ENCODE results near the gene TMEM255A.
A peak's percentile ranks its signal among the peaks of the same experiment; 100 is the strongest.
"Not testable (repeated sequence)": the region's sequence is repeated elsewhere in the genome, so short reads cannot be mapped to it uniquely, and the experiment has no call there.

Gene TMEM255A

DNA sequence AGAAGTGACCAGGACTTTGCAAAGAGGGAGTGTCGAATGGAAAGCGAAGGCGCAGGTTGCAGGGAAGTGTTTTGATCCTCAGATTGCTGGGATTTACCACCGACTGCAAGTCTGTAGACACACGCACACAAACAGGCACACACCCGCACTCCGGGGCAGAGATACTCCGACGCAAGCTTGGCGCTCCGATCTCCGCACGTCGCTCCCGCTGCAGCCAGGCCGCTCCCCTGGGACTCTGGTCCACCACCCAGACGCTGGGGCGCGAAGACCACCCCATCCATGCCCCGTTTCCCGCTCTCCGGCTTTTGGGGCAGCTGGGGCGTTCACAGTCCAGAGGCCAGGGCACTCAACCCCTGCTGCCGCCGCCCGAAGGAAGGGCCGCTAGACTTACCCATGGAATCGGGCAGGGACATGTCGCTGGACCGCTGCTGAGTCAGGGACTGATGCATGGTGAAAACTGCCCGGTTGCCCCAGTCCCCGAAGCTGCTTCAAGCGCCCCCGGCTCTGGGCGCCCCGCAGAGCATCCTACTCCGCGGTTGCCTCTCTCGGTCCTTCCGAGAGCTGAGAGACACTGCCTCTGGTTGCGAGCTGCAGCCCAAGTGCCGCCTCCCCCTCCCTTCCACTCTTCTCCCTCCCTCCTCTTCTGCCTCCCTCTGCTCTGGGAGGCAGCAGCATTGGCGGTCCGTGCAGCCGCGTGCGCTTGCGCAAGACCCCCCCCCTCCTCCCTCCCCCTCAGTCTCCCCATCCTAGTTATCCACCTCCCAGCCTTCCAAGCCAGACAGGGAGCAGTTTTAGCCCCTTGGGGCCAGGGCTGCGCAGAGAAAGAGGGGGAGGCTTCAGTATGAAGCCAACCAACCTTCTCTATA, at the start of gene TMEM255A:
TMEM255A (minus strand) TSS at position 601 of the 866 bp plus-strand sequence; CDS start at position 449, 152 bp downstream.
- DNase-seq (ENCODE audit: low spot score): peak; percentile 37

DNA sequence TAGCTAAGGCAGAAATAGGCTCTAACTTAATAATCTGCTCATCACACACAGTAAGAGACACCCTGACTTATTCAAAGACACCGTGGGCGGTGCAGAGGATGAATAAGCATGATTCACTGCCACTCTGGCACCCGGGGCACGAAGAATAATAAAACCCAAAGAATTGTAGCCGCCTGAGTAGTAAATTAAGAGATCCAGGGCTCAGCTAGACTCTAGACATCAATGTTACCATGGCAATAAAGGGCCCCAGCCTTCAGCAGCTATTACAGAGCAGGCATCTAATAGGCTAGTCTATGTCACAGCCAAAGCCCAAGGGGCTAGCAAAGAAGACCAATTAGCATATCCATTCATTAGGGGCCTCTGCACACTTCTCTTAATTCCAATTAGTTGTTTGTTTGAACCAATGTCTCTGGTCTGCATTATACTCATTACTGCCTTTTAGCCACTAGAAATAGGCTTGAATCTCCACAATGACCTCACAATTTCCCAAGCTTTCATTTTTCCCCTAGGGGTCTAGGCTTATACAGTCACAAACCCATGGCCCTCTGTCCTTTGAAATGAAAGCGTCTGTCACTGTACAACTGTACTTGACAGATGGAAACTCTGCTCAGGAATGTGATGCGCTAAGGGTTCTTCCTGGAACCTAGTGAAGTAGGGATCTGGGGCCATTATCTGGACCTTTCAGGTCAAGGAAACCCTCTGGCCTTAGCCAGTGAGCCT, 47.6 kb upstream of the TMEM255A start:
- DNase-seq (ENCODE audit: low spot score): peak; percentile 33

DNA sequence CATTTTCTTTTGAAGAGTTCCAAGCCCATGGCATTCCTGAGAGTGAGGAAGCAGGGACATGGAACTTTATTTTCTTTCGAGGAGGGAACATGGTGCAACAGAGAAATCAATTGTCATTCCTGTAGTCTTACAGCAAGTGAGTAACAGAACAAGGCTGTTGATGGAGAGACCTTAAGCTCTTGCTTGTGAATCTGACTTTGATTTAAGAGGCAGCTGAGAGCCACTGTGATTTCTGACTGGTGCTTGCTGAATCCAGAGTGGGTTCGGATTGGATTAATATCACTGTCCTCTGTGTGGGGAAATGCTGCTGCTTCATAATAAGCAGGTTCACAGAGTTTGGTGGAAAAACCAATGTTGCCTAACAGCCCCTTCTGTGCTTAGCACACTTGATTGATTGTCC, 45.9 kb upstream of the TMEM255A start:
- no peak for DNase-seq (ENCODE audit: low spot score)

DNA sequence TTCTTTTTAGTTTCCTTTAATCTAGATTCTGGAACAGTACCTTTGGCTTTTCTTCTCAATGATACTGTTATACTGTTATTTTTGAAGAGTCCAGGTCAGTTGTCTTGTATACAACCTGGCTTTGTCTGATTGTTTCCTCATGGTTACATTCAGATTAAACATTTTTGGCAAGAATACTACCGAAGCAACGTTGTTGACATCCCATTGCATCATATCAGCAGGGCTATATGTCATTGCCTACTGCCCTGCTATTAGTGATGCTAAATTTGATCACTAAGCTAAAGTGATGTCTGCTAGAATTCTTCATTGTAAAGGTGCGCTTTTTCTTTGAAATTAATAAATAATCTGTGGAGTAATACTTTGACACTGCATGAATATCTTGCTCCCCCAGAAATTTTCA, 44.8 kb upstream of the TMEM255A start:
- no peak for DNase-seq (ENCODE audit: low spot score)

DNA sequence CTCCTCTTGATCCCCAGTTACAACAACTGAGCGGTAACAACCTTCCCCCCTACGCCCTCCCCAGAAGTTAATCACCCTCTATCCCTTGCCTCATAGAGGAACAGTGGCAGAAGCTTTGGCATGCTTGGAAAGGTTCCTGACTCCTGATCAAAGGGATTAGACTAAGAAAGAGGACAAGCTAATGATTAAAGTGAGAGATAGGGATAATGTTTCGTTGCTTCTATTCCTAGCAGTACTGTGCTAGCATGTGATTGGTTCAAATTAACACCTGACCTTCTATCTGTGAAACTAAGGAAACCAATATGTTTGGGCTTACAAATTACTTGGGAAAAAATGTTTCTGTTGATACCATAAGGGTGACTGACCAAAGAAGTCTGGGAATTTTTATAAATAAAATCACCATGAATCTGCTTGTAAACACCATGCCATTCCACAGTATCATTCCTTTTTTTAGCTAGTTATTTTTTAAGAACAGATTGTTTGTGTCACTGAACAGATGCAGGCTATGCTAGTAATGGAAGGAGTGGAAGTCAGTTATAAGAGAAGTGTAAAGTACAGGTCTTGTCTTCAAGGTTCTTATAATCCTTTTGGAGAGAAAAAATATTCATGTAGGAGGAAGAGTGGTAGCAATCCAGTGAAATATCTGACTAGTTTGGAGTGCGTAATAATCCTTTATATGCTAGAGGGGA, 39.3 kb upstream of the TMEM255A start:
- peak; percentile 38 for DNase-seq (ENCODE audit: low spot score)

DNA sequence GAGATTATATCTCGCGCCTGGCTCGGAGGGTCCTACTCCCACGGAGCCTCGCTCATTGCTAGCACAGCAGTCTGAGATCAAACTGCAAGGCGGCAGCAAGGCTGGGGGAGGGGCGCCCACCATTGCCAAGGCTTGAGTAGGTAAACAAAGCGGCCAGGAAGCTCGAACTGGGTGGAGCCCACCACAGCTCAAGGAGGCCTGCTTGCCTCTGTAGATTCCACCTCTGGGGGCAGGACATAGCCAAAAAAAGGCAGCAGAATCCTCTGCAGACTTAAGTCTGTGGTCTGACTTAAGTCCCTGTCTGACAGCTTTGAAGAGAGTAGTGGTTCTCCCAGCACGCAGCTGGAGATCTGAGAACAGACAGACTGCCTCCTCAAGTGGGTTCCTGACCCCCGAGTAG, 33.3 kb upstream of the TMEM255A start:
- DNase-seq (ENCODE audit: low spot score): not testable (repeated sequence)

DNA sequence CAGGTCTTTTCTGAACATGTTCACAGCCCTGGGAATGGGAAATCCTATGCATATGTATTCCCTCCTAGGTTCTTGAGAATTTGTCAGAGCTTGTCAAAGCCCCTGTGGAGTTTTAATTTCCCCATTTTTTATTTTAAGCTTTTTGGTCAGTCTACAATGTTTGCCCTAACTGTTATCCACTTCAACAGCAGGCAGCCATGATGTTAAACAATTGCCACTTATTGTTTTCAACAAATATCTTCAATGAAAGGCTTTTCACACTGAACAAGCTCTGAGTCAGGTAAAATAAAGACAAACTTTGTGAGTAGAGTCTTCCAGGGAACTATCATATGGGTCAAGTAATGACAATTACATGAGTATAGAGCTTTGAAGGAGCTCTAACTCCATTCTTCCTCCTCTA, 25.6 kb upstream of the TMEM255A start:
- no peak for DNase-seq (ENCODE audit: low spot score)

DNA sequence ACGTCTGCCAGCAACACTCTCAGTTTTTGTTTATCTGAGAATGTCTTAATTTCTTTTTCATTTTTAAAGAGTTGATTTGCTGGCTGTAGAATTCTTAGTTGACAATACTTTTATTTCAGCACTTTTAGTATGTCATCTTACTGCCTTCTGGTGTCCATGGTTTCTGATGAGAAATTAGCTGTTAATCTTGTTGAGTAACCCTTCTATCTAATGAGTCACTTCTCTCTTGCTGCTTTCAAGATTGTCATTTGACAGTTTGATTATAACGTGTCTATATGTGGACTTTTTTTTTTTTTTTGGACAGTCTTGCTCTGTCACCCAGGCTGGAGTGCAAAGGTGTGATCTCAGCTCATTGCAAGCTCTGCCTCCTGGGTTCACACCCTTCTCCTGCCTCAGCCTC, 24.0 kb upstream of the TMEM255A start:
- no peak for DNase-seq (ENCODE audit: low spot score)

DNA sequence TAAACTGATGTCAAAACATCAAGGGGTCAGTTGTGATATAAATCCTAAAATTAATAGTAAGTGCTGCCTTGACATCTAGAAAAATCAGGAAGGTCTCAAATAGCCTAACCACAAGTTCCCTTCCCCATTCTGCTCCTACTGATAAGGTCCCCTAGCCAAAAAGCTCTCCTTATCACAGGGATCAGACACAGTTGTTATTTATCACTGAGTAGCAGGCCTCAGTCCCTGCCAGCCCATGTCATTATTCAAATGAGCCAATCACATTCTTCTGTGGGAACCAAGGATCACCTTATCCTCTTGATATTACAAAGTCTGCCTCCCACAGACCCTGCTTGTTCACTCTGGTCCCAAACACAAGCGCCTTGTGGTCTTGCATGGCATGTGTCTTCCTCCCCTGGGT, 23.3 kb upstream of the TMEM255A start:
- no peak for DNase-seq (ENCODE audit: low spot score)

DNA sequence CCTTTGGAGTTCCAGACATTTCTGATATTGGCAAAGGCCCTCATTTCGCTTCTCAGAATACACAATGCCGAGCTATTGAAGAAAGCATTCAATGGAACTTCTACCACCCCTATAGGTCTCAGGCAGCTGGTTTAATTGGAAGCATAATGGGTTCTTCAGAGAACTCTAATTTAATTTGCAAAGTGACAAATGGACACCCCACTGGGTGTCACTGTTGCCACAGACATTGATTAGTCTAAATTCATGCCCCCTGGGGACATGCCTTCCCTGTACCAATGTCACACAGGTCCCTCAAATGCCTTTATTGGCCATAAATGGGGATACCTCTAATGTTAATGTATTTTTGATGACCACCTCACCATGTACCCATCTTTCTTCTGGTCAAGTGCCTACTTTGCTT, 22.9 kb upstream of the TMEM255A start:
- peak; percentile 33 for DNase-seq (ENCODE audit: low spot score)

DNA sequence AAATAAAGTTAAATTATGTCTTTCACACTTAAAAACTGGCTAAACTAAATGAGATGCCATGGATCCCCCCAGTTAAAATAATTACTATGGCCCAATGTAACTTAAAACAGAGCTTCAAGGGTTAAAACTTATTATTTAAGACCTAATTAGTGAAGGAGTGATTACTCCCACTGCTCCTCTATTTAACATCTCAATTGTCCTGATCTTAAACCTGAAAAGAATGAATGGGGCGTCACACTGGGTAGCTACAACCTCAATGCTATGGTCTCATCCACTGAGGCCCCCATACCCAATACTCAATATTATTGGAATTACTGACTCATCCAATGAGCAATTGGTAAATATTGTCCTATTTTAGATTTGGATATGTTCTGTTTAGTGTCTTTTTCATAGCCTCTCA, 21.1 kb upstream of the TMEM255A start:
- no peak for DNase-seq (ENCODE audit: low spot score)

DNA sequence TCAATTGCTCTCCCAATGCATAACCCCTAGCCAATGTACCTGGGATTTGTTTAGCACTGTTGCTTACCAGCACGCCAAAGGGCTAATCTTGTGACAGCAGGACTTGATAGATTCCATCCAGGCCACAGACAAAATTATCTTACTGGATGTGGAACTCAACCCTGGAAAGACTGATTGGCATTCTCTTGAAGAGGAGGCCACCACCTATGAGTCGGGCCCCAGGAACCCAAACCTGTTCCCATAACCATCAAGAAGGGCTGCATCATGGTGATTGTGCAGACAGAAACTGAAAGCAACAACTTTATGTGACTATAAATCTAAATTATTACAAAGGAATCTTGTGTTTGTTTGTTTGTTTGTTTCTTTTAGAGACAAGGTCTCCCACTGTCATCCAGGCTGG, 19.9 kb upstream of the TMEM255A start:
- DNase-seq (ENCODE audit: low spot score): no peak

DNA sequence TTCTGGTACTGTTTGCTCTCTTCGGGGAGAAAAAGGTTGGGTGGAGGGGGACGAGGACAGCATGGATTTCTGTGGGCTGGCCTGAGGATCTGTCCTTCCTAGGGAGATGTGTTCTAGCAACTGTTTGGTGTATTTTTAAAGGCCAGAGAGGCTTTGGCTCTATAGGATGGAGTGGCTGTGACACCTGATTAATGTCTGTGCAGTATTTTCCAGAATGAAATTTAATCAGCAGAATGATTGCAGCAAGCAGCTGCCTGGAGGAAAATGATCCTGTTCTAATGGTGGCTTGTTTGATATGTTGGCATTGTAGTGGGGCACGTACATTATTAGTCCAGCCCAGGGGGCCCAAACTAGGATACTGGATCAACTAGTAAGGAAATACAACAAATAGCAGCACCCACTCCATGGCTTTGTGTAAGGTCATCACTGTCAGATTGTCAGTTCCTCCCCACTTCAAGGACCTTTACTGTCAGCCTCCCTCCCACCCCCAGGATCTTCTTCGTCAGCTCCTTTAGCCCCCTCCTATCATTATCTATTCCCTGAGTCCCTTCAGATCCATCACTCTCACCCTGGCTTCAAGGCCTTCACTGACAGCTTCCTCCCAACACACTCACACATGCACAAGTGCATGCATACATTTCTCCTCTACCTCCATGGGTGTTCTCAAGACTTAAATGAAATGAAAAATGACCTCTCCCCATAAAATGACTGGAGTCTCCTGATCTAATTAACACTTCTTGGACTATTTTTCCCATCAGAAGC, 10.4 kb upstream of the TMEM255A start:
- DNase-seq (ENCODE audit: low spot score): no peak

DNA sequence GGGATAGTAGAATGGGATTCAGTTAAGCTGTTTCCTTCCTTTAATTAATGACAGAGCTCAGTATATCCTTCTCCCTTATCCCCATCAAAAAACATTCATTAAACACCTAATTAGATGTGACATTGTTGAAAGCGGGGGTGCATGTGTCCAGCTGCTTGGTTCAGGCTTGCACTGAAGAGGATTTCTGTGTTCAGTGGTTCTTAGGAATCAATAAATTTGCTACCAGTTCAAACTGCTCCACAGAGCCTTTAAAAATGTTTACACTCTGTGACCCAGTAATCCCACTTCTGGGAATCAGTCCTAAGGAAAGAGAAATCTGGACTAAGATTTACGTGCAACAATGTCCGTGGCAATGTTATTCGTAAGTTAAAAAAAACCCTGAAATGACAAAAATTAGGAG, 7.2 kb upstream of the TMEM255A start:
- no peak for DNase-seq (ENCODE audit: low spot score)

DNA sequence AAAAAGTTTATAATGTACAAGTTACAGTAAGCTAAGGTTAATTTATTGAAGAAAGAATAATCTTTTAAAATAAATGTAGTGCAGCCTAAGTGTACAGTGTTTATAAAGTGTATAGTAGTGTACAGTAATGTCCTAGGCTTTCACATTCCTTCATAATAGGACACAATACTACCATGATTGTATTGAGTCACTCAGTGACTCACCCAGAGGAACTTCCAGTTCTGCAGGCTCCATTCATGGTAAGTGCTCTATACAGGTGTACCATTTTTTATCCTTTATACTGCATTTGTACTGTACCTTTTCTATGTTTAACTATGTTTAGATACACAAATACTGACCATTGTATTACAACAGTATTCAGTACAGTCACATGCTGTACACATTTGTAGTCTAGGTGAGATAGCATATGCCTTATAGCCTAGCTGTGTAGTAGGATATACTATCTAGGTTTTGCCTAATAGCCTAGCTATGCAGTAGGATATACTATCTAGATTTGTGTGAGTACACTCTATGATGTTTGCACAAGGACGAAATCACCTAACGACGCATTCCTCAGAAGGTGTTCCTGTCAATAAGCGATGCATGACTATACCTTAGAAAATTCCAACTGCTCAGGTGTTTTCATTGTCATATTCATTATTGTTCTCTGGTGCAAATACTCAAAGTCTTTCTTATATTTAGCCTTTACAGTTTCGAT, 5.5 kb upstream of the TMEM255A start:
- no peak for DNase-seq (ENCODE audit: low spot score)

DNA sequence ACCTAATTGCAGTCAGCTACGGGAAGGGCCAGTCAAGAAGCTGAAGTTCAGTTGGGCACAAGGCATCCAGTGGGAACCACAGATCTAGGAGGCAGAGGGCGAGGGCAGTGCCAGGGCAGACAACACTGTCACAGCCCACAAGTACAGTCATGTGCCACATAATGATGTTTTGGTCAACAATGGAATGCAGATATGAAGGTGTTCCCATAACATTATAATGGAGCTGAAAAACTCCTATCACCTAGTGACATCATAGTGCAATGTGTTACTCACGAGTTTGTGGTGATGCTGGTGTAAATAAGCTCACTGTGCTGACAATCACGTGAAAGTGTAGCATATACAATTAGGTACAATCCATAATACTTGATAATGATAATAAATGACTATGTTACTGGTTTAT, 4.5 kb upstream of the TMEM255A start:
- no peak for DNase-seq (ENCODE audit: low spot score)

DNA sequence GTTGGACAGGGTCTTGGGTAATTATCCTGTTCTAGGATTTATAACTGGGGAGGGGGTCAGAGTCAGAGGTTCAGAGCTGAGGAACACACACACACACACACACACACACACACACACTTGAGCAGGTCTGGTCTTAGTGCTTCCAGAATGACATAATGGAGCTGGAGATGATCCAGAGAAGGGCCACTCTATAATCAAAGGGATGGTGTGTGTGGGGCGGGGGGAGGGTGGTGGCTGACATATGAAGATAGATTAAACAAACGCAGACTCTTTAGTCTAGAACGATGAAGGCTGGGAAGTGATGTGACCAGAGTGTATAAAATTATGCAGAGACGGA, 434 bp upstream of the TMEM255A start:
- no peak for DNase-seq (ENCODE audit: low spot score)

DNA sequence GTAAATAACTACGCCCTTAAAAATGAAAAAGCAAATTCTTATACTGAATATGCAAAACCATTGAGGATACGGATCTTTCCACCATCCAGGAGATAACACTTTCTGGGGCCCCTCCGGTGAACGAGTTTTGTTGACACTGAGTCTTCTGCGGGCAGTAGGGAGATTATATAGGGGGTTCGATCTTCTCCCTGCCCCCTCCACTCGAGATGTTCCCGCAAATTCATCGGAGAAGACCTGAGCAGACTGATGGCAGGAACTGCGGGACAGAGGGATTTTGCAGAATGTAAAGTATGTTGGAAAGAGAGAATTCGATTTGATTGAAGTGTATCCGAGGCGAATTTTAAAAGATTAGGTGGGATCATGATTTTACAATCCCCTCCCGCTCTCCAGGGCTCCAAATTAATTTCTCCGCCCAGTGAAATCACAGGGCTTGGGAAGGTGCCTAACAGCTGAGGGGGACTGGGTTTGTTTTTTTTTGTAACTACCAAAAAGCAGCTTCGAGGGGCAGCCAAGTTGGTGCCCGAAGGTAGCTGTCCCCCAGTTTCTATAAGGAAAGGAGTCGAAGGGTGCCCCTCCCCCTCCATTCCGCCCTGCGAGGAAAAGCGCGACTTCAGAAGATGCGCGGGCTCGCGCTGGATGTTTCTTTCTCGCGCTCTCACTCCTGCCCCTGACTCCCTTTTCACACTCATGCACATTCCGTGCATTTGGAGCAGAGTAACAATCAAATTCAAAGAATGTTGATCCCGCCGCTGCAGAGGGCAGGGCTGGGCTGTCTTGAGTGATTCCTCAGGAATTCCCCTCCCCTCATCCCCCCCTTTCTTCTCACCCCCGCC, 1.2 kb downstream of the TMEM255A start:
- no peak for DNase-seq (ENCODE audit: low spot score)

DNA sequence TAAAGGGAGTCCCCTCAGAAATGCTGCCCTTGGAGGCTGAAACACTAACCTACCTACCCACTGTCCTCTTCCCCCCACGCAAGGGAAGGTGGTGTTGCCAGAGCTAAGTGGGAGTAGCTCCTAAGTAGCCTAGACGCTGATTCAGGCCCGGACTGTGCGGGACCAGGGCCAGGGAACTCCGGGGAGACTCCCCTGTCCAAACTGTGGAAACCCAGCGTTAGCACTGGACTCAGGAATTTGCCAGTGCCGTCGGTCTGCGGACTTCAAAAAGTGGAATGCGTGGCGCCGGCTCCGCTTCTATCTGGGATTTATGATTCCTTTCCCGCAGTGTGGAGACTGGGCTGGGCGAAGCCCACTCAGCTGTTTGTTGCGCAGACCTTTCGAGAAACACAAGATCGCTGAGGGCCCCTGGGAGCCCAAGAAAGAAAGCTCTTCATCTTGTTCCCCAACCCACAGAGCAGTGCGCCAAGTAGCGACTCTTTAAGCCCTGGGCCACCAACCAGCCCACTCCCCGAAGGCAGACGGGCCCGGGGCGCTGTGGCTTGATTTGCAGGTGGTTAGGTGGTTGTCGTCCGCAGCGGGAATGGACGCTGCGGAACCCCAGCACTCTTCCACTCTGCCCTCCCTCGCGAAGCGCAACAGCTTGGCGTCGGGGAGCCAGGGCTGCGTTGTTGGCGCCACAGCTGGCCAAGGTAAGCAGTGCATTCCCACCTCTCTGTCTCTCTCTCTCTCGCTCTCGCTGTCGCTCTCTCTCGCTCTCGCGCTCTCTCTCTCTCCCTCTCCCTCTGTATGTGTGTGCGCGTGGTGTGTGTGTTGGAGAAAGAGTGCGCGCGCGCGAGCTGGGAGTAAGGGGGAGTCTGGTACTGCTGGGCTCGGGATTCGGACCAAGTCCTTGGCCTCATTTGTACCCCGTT, 2.0 kb downstream of the TMEM255A start:
- peak; percentile 67 for DNase-seq (ENCODE audit: low spot score)

DNA sequence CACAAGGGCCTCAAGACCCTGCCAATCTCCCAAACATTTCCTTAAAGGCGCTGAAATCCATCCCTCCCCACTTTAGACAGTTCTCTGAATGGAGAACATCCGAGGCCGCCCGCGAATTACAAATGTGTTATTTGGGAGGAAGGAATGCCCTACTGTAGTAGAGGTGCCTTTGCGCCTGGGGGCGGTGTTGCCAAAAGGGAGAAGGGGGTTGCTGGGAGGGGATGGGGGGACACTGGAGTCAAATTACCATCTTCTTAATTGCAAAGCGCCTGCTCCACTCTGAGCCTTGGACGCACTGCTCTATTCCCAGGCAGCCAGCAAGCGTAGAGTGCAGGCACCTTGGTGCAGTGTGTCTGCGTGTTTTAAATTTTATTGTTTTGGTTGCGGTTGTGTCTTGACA, 2.7 kb downstream of the TMEM255A start:
- peak; percentile 61 for DNase-seq (ENCODE audit: low spot score)
